Measurements from ENCODE around the gene HMGB3.

DNA sequence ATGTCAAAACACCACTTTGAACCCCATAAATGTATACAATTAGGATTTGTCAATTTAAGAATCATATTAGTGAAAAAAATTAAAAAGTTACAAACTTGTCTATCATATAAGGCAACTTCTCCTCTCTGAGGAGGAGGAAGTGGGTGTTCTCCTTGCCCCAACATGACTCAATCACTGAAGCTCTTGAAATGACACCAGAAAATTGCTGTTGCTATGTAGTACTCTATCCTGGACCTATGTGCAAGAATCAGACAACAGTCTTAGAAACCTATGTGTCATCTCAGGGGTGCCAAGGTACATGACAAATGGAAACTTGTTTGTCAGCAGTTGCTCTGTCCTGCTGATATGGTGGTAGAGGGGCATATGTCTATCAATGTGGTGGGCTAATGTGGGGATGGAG, 47.7 kb downstream of the HMGB3 start:
- TF ChIP-seq, protein P1, sequence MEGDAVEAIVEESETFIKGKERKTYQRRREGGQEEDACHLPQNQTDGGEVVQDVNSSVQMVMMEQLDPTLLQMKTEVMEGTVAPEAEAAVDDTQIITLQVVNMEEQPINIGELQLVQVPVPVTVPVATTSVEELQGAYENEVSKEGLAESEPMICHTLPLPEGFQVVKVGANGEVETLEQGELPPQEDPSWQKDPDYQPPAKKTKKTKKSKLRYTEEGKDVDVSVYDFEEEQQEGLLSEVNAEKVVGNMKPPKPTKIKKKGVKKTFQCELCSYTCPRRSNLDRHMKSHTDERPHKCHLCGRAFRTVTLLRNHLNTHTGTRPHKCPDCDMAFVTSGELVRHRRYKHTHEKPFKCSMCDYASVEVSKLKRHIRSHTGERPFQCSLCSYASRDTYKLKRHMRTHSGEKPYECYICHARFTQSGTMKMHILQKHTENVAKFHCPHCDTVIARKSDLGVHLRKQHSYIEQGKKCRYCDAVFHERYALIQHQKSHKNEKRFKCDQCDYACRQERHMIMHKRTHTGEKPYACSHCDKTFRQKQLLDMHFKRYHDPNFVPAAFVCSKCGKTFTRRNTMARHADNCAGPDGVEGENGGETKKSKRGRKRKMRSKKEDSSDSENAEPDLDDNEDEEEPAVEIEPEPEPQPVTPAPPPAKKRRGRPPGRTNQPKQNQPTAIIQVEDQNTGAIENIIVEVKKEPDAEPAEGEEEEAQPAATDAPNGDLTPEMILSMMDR (conservative IDR thresholded peaks at IDR 0.05; ENCODE audit: low read depth, low read length): no peak
- TF ChIP-seq EZH2 (IDR thresholded peaks at IDR 0.05; ENCODE audit: low read length, unreplicated experiment): no peak
- TF ChIP-seq EZH2phosphoT487 (IDR thresholded peaks at IDR 0.05; ENCODE audit: borderline replicate concordance, low read length): no peak

All from PC-3 (cell line).